Naive B cell (primary cell): ENCODE data around the gene CHRNB4. TPM values are rescaled to one million over a fixed set of nuclear protein-coding genes. Genes with fewer than 3 reads are reported as not detected.

Source experiments
- ATAC-seq, 2 donors: fragments of 150-1000 bp; cut with Tn5 transposase; 2 replicates each; pipeline ENCODE4 v1.10.0; 2021; ENCODE audit warnings: low read depth in 2 of 2, mild to moderate bottlenecking in 2 of 2, moderate library complexity in 2 of 2
- DNase-seq: peaks from one replicate; pipeline ENCODE4 v3.0.0; 2022
- H3K27ac Mint-ChIP-seq, 6 donors: one replicate each; pipeline ENCODE4 v1.8.0; 2020 to 2022; ENCODE audit warnings: mild to moderate bottlenecking in 6 of 6, mixed read lengths in 6 of 6, moderate library complexity in 5 of 6, inconsistent platforms in 2 of 6
- H3K27me3 Mint-ChIP-seq, 3 donors: one replicate each; pipeline ENCODE4 v1.8.0; 2021 to 2022; ENCODE audit warnings: mixed read lengths in 3 of 3, mild to moderate bottlenecking in 1 of 3
- H3K36me3 Mint-ChIP-seq, 2 donors: one replicate each; pipeline ENCODE4 v1.8.0; 2020 to 2022; ENCODE audit warnings: mixed read lengths in 2 of 2, inconsistent platforms in 1 of 2, mild to moderate bottlenecking in 1 of 2
- H3K4me1 Mint-ChIP-seq, 3 donors: one replicate each; pipeline ENCODE4 v1.8.0; 2020 to 2022; ENCODE audit warnings: mixed read lengths in 3 of 3, inconsistent platforms in 1 of 3, mild to moderate bottlenecking in 1 of 3, moderate library complexity in 1 of 3
- H3K4me3 Mint-ChIP-seq, 8 donors: one replicate each; pipeline ENCODE4 v1.8.0; 2020 to 2022; ENCODE audit warnings: mild to moderate bottlenecking in 8 of 8, mixed read lengths in 8 of 8, moderate library complexity in 8 of 8, inconsistent platforms in 2 of 8
- H3K9me3 Mint-ChIP-seq, 7 donors: one replicate each; pipeline ENCODE4 v1.8.0; 2020 to 2022; ENCODE audit warnings: mixed read lengths in 7 of 7, mild to moderate bottlenecking in 5 of 7, inconsistent platforms in 2 of 7, moderate library complexity in 1 of 7
- polyA plus RNA-seq, 6 donors: library from polyadenylated mRNA; unstranded; fragments of 300-500 nt; fragmentation: Illumina TruSeq; gene quantifications; one replicate each; pipeline ENCODE4 v1.2.3, GENCODE V29; 2021; ENCODE audit warnings: low read depth in 6 of 6

The CHRNB4 gene
- polyA plus RNA-seq, 6 donors from 2014 or later = not detected

DNA sequence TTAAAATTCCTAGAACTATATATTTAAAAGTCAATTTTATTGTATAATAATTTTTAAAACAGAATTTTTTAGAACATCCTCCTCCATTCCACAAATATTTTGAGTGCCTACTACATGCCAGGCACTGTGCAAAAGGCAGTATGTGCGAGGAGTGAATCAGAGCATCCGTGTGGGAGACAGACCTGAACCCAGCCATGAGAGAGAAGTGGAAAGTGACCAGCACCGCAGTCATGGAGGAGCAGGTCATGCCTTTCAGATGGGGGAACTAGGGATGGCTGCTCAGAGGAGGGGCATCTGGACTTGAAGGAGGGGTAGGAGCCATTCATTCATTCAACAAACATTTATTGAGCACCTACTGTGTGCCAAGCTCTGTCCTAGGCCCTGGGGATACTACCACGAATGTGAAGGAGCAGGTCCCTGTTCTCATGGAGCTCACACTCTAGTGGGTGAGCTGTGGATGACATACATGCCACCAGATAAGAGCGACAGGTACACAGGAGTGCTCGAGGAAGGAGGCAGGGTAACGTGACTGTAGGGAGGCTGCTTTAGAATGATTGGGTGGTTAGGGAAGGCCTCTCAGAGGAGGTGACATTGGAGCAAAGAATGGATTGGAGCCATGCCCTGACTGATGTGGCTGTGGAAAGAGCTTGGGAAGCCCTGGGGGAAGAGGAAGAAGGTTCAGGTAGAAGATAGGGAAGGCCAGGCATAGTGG lies 17.1 kb downstream of the CHRNB4 start:
- Mint-ChIP-seq H3K4me1 (peaks cover 0 to 6% (median 0%) of the 10 kb centered on the region in 3 donors), H3K27me3 (peaks cover 30 to 58% (median 57%) of the 10 kb centered on the region in 3 donors), H3K36me3 (no peaks in the 10 kb centered on the region), H3K27ac (no peak overlapping the region), H3K9me3 (no peaks in the 10 kb centered on the region), H3K4me3 (no peak overlapping the region)
- DNase-seq (no peak), ATAC-seq (no peak)

- no peak for ATAC-seq
- no peaks in the 10 kb centered on the region for H3K36me3 Mint-ChIP-seq
- peaks cover 29 to 67% (median 48%) of the 10 kb centered on the region in 3 donors for H3K27me3 Mint-ChIP-seq
- H3K4me3 Mint-ChIP-seq = no peak overlapping the region
- no peak for DNase-seq
- H3K9me3 Mint-ChIP-seq = no peaks in the 10 kb centered on the region
- no peak overlapping the region for H3K27ac Mint-ChIP-seq
- H3K4me1 Mint-ChIP-seq = peaks cover 0 to 11% (median 6%) of the 10 kb centered on the region in 3 donors
Measured at GRCh38 chr15:78621810-78622402, 19.1 kb downstream of the CHRNB4 start.

GRCh38 chr15:78620527-78621421 lies 20.2 kb downstream of the CHRNB4 start, which contains the start of gene CHRNA3:
TSS of gene CHRNA3 (minus strand) at chr15:78620996. CDS start at chr15:78620794, 202 bp downstream.
- Mint-ChIP-seq H3K36me3 (no peaks in the 10 kb centered on the region), H3K27ac (peak within 1 kb of the TSS in 1 of 6 donors; percentile 42), H3K9me3 (no peaks in the 10 kb centered on the region), H3K4me3 (peak within 1 kb of the TSS in 5 of 8 donors; percentile 19 to 75 (median 35)), H3K4me1 (peaks cover 0 to 11% (median 6%) of the 10 kb centered on the region in 3 donors), H3K27me3 (peaks cover 28 to 68% (median 43%) of the 10 kb centered on the region in 3 donors)
- DNase-seq = no peak
- ATAC-seq = no peak

- DNase-seq (no peak), ATAC-seq (no peak)
- peaks cover 0 to 11% (median 6%) of the 10 kb centered on the region in 3 donors for H3K4me1 Mint-ChIP-seq
- H3K4me3 Mint-ChIP-seq = peak overlapping the region in 4 of 8 donors; percentile 19 to 39 (median 31)
- H3K27me3 Mint-ChIP-seq = peaks cover 28 to 66% (median 43%) of the 10 kb centered on the region in 3 donors
- no peaks in the 10 kb centered on the region for H3K36me3 Mint-ChIP-seq
- no peaks in the 10 kb centered on the region for H3K9me3 Mint-ChIP-seq
- no peak overlapping the region for H3K27ac Mint-ChIP-seq
Measured at GRCh38 chr15:78620021-78620526, 20.9 kb downstream of the CHRNB4 start.

DNA sequence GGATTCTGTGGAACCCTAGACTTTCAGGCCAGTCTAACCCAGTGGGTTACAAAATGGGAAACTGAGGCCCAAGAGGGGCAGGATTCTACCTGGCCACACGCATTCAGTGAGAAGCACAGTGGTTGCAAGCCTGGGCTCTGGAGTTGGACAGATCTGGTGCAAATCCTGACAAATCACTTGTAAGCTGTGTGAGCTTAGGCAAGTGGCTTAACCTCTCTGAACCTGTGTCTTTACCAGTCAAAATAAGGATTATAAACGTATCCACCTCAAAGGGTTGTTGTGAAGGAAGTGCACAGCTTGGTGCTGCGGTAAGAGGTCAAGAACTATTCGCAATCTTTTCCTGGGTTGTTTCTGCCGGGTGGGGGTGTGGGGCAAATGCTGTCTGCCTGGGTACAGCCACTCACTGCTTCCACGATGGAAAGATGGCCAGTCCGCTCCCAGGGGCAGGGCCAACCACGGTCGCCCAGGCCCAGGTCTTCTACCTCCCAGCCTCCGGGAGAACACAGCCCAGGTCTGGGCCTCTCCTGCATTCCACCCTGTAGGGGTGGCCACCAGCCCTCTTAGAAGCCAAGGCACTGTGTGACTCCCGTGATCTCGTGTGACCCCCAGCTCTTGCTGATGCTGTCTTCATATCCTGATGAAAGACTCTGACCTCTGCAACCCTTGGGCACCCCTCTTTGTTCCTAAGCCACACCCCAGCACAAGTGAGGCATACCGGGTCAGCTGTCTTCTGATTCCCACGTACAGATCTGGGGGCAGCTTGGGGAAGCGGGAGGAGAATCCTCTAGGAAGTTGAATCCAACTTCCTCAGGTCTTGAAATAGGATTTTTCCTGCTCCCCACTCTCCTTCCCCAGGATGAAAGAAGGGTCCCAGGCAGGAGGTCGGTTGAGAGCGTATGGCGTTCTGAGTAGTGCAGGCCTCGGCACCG lies 21.7 kb downstream of the CHRNB4 start:
- no peak for DNase-seq
- Mint-ChIP-seq H3K9me3 (no peaks in the 10 kb centered on the region), H3K27ac (no peak overlapping the region), H3K27me3 (peaks cover 28 to 63% (median 40%) of the 10 kb centered on the region in 3 donors), H3K4me3 (peak overlapping the region in 4 of 8 donors; percentile 11 to 39 (median 23)), H3K4me1 (peaks cover 0 to 11% (median 6%) of the 10 kb centered on the region in 3 donors), H3K36me3 (no peaks in the 10 kb centered on the region)
- no peak for ATAC-seq

DNA sequence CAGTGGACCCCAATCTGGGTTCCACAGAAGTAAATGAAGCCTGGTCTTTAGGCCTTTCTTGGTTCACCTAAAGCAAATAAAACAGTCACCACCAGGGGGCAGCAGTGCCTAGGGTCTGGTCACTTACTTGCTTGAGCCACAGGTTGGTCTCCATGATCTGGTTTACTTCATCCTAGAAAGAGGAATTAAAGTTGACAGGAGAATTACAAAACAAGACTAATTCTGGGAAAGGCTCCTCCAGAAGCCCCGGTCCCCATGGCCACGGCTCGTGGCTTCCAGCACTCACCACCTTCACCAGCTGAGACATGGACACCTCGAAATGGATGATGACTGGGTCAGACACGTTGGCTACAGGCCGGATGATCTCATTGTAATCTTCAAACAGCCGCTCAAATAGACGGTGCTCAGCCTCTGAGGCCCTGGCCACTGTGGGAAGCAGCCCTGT lies 22.5 kb downstream of the CHRNB4 start:
- no peaks in the 10 kb centered on the region for H3K9me3 Mint-ChIP-seq
- peak overlapping the region in 1 of 8 donors; percentile 39 for H3K4me3 Mint-ChIP-seq
- ATAC-seq = peak; percentile 50 to 61
- peaks cover 28 to 62% (median 32%) of the 10 kb centered on the region in 3 donors for H3K27me3 Mint-ChIP-seq
- DNase-seq = peak; percentile 59
- no peak overlapping the region for H3K27ac Mint-ChIP-seq
- H3K36me3 Mint-ChIP-seq = no peaks in the 10 kb centered on the region
- peaks cover 0 to 11% (median 6%) of the 10 kb centered on the region in 3 donors for H3K4me1 Mint-ChIP-seq

DNA sequence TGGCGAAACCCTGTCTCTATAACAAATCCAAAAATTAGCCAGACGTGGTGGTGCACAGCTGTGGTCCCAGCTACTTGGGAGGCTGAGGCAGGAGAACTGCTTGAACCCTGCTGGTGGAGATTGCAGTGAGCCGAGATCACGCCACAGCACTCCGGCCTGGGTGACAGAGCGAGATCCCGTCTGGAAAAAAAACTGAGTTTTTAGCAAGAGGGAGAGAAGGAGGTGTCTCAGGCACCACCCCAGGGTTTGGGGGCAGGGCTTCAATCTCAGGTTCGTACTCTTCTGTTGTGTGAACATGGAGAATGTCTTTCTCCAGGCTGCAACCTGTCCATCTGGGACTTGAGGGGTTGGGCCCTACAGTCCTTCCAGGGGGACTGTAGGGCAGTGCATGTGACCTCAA lies 22.9 kb downstream of the CHRNB4 start:
- H3K27ac Mint-ChIP-seq = no peak overlapping the region
- no peak overlapping the region for H3K4me3 Mint-ChIP-seq
- H3K9me3 Mint-ChIP-seq = no peaks in the 10 kb centered on the region
- H3K27me3 Mint-ChIP-seq = peaks cover 28 to 57% (median 28%) of the 10 kb centered on the region in 3 donors
- DNase-seq (no peak), ATAC-seq (no peak)
- peaks cover 0 to 11% (median 6%) of the 10 kb centered on the region in 3 donors for H3K4me1 Mint-ChIP-seq
- no peaks in the 10 kb centered on the region for H3K36me3 Mint-ChIP-seq

DNA sequence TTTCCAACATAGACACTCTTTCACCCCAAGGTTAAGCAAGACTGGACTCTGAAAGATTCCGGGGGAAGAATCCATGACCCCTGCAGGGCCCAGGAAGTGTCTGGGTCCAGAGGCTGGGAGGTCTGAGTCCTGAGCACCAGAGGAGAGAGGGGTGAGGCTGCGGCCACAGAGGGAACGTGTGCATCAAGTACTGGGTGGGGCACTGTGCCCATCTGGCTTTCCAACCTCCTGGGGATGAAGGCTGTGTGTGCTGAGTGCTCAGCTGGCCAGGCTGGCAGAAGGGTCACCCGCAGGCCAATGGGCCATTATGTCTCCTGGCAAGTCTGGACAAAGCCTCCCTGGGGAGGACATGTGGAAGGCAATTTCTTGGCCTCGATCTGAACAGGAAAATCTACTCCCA lies 23.5 kb downstream of the CHRNB4 start:
- H3K4me3 Mint-ChIP-seq = no peak overlapping the region
- H3K36me3 Mint-ChIP-seq = no peaks in the 10 kb centered on the region
- peak overlapping the region in 1 of 6 donors; percentile 93 for H3K27ac Mint-ChIP-seq
- no peaks in the 10 kb centered on the region for H3K9me3 Mint-ChIP-seq
- peaks cover 0 to 11% (median 6%) of the 10 kb centered on the region in 3 donors for H3K4me1 Mint-ChIP-seq
- H3K27me3 Mint-ChIP-seq = peaks cover 23 to 52% (median 26%) of the 10 kb centered on the region in 3 donors
- DNase-seq (no peak), ATAC-seq (no peak)

DNA sequence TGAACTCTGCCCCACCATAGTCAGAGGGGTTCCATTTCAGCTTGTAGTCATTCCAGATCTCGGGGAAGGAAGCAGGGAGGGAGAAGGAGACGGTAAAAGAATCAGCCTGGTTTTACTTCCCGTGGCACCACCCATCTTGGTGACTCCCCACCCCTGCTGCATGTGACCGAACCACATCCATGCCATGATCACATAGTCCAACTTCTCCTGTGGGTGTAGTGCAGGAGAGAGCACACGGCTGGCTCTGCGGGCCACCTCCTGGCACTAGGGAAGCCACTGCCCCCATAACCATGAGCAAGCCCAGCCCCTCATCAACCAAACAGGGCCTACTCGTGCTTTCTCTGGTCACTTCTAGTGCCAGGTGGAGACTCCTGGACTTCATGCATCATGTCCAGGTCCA lies 23.9 kb downstream of the CHRNB4 start:
- no peaks in the 10 kb centered on the region for H3K36me3 Mint-ChIP-seq

DNA sequence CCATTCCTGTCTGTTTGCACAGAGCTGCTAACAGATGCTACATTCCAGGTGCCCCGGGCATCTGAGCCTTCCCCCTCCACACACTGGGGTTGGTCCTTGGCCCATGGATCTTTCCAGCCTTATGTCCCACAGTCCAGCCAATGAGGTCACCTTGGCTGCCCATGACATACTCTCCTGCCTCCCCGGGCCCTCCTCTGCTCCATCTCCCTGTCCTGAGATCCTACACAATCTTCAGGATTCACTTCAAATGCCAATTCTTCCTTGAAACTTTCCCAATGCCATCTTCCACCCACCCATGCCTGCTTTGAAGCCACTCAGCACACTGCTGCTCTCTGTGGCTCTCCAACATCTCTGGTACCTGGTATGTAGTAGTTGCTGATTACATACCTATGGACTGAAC lies 24.5 kb downstream of the CHRNB4 start:
- ATAC-seq (no peak), DNase-seq (no peak)
- Mint-ChIP-seq H3K27ac (no peak overlapping the region), H3K36me3 (no peaks in the 10 kb centered on the region), H3K9me3 (no peaks in the 10 kb centered on the region), H3K4me3 (no peak overlapping the region), H3K27me3 (peaks cover 13 to 42% (median 18%) of the 10 kb centered on the region in 3 donors), H3K4me1 (peaks cover 0 to 11% (median 6%) of the 10 kb centered on the region in 3 donors)

More for the DNA sequence above, 23.9 kb downstream of the CHRNB4 start:
- peaks cover 0 to 11% (median 6%) of the 10 kb centered on the region in 3 donors for H3K4me1 Mint-ChIP-seq
- no peak overlapping the region for H3K4me3 Mint-ChIP-seq
- no peaks in the 10 kb centered on the region for H3K9me3 Mint-ChIP-seq
- peaks cover 18 to 48% (median 23%) of the 10 kb centered on the region in 3 donors for H3K27me3 Mint-ChIP-seq
- peak overlapping the region in 1 of 6 donors; percentile 93 for H3K27ac Mint-ChIP-seq
- ATAC-seq (no peak), DNase-seq (no peak)

- H3K9me3 Mint-ChIP-seq = peaks cover 0 to 2% (median 0%) of the 10 kb centered on the region in 7 donors
- H3K27ac Mint-ChIP-seq = no peak overlapping the region
- DNase-seq (no peak), ATAC-seq (no peak)
- H3K27me3 Mint-ChIP-seq = peaks cover 12 to 38% (median 16%) of the 10 kb centered on the region in 3 donors
- peaks cover 0 to 8% (median 6%) of the 10 kb centered on the region in 3 donors for H3K4me1 Mint-ChIP-seq
- no peaks in the 10 kb centered on the region for H3K36me3 Mint-ChIP-seq
- H3K4me3 Mint-ChIP-seq = no peak overlapping the region
Measured at GRCh38 chr15:78615151-78615589, 25.8 kb downstream of the CHRNB4 start.

DNA sequence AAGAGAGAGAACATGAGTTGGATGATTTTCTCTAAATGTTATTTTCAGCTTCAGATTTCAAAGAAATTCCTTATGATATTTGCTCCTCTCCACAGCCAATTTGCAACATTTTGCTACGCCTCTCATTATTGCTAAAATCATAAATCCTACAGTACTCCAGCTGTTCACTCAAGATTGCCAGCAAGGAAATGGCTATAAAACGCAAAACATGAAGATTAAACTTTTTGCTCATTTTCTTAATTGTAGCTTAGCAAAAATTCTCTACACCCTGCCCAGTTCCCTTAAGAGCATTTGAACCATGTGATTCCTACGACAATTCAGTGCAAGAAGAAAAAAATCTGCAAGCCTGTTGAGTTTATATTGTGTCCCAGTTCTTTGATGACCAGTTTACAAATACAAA lies 27.0 kb downstream of the CHRNB4 start:
- H3K36me3 Mint-ChIP-seq = no peaks in the 10 kb centered on the region
- no peak overlapping the region for H3K27ac Mint-ChIP-seq
- peaks cover 0 to 6% (median 6%) of the 10 kb centered on the region in 3 donors for H3K4me1 Mint-ChIP-seq
- DNase-seq (no peak), ATAC-seq (no peak)
- peaks cover 8 to 35% (median 9%) of the 10 kb centered on the region in 3 donors for H3K27me3 Mint-ChIP-seq
- no peak overlapping the region for H3K4me3 Mint-ChIP-seq
- H3K9me3 Mint-ChIP-seq = peaks cover 0 to 4% (median 0%) of the 10 kb centered on the region in 7 donors
